Psoas muscle (tissue), 8 donors: ENCODE measurements around the gene CRTAP. TPM values are rescaled to one million over a fixed set of nuclear protein-coding genes. Genes with fewer than 3 reads are reported as not detected.

Experiments used
- ATAC-seq, 4 donors: fragments of 200-7000 bp; cut with Tn5 transposase; one replicate each; pipeline ENCODE4 v1.9.1; 2020; ENCODE audit warnings: moderate library complexity in 3 of 4, mild to moderate bottlenecking in 2 of 4
- DNase-seq, 2 donors: peaks; one replicate each; pipeline ENCODE4 v3.0.0-alpha.2; 2020
- H3K27ac ChIP-seq: fragments of 200-600 bp; one replicate; pipeline ENCODE4 v1.8.0; 2022
- H3K27me3 ChIP-seq, 3 donors: fragments of 200-600 bp in 1 of 3; one replicate each; pipeline versions ENCODE4 v1.6.1 to v1.8.0; 2013 to 2022; ENCODE audit warnings: low read length in 2 of 3, mild to moderate bottlenecking in 2 of 3, moderate library complexity in 1 of 3; ENCODE audit not compliant: insufficient read depth in 3 of 3
- H3K36me3 ChIP-seq, 2 donors: fragments of 200-600 bp in 1 of 2; one replicate each; pipeline versions ENCODE4 v1.6.1 to v1.8.0; 2013 to 2022; ENCODE audit warnings: low read depth in 1 of 2, mild to moderate bottlenecking in 1 of 2, moderate library complexity in 1 of 2; ENCODE audit not compliant: insufficient read depth in 1 of 2
- H3K4me1 ChIP-seq: fragments of 200-600 bp; one replicate; pipeline ENCODE4 v1.8.0; 2022
- H3K4me3 ChIP-seq: fragments of 200-600 bp; one replicate; pipeline ENCODE4 v1.8.0; 2022; ENCODE audit warnings: mild to moderate bottlenecking
- H3K9me3 ChIP-seq: fragments of 200-600 bp; one replicate; pipeline ENCODE4 v1.8.0; 2022
- WGBS, 3 donors: extraction: QIAGEN DNeasy Blood & Tissue Kit; methylation state at CpG; one replicate each; pipeline versions ENCODE4 v1.1.6 to v1.1.7; 2013; 5-methylcytosine and 5-hydroxymethylcytosine counted together
- intact Hi-C, 2 donors: fragments of 100-400 bp; cut with DNase I; formaldehyde crosslinking; loops; one replicate each; pipeline versions ENCODE4 v1.11.0 to v1.14.2; 2022
- polyA plus RNA-seq, 3 donors: library from polyadenylated mRNA; stranded (reverse); fragments of 200-250 nt; gene quantifications; one replicate each; pipeline ENCODE4 v1.2.3, GENCODE V29; 2013
- total RNA-seq, 4 donors: library from RNA; stranded (reverse); fragmentation: NEBNext Ultra II Directional in 2 of 4; extraction: Animal tissue kit (Norgen Biotek cat#: 25700) in 2 of 4; gene quantifications; one replicate each; pipeline versions ENCODE4 v1.2.1 to v1.2.4, GENCODE V29; 2021 to 2023
- TF ChIP-seq, protein P1 (sequence below): fragments of 200-600 bp; IDR thresholded peaks from one replicate; pipeline ENCODE4 v1.8.0; 2022; ENCODE audit warnings: antibody characterized with exemption
- donor health status: healthy with polysubstance abuse.
- donor health status: DM: no; HTN: no; CAD: no; lungs with moderate emphysema.
- donor health status: Bipolar disorder and iron deficiency.
- donor health status: healthy.
- donor health status: DM: yes; HTN: yes; CAD: no.
- donor health status: DM: no; HTN: no; CAD: no.
- donor health status: DM: no; HTN: no; CAD: no.
- donor health status: DM: yes; HTN: yes; CAD: no.

Gene CRTAP
- total and polyA plus RNA-seq, 7 donors: 24.9 to 80.8 (median 56.3) TPM

DNA sequence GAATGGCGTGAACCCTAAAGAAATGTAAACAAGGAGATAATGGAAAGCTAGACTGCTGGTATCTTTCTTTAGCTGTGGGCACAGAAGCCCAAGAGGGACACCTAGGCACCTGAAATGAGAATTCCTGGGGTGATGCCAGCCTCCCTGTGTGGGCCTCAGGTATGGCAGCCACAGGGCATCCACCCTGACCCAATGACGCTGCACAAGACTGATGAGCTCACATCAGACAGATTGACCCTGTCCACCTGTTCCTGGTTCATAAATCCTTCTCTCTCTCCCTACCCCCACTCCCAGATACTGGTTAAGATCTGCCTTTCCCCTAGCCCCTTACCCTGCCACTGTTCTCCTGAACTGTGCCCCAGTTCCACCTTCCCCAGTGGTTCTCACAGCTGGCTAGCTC, 18.4 kb upstream of the CRTAP start:
- DNase-seq (no peak), ATAC-seq (no peak)
- TF ChIP-seq, protein P1, sequence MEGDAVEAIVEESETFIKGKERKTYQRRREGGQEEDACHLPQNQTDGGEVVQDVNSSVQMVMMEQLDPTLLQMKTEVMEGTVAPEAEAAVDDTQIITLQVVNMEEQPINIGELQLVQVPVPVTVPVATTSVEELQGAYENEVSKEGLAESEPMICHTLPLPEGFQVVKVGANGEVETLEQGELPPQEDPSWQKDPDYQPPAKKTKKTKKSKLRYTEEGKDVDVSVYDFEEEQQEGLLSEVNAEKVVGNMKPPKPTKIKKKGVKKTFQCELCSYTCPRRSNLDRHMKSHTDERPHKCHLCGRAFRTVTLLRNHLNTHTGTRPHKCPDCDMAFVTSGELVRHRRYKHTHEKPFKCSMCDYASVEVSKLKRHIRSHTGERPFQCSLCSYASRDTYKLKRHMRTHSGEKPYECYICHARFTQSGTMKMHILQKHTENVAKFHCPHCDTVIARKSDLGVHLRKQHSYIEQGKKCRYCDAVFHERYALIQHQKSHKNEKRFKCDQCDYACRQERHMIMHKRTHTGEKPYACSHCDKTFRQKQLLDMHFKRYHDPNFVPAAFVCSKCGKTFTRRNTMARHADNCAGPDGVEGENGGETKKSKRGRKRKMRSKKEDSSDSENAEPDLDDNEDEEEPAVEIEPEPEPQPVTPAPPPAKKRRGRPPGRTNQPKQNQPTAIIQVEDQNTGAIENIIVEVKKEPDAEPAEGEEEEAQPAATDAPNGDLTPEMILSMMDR: no peak
- Histone ChIP-seq H3K4me3 (peak overlapping the region; percentile 99), H3K9me3 (no peaks in the 10 kb centered on the region), H3K36me3 (peaks cover 0 to 3% of the 10 kb centered on the region in 2 donors), H3K27me3 (no peaks in the 10 kb centered on the region), H3K4me1 (peaks cover 13% of the 10 kb centered on the region), H3K27ac (peak overlapping the region; percentile 97)
- 67 to 82% (median 75%) methylated on average over 2 of the region's 2 CpGs for WGBS, 3 donors
- intact Hi-C loops: no loop called here

DNA sequence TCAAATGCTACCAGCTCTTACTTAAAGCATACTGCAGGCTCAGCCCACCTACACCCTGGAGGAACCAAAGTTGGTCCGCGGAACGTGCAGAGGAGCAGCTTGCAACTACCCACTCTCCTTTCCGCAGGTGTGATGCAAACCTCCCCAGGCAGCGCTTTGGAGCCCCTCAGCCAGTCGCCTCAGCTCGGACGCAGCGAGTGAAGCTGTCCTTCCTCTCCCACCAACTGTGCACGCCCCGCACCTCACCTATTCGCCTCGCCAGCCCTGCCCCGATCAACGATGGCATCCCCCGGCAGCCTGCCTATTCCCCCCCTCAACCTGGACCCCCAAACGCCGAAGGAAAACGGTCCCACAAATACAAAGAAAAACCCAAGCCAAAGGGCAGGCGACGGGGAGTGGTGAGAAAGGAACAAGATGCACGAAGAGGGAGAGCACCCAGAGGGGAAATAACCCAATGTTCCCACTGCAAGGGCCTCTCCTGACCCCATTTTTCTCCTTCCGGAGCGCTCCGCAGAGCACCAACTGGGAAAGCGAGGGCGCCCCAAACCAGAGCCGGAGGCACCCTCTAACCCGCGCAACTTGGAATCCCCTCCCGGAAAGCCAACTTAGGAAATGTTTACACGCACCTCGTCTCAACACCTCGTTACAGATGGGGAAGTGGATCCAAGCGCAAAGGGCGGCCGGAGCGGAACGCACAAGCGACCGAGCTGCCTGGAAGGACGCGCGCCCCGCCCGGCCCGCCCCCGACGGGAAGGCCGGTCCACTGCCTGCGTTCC, 17.5 kb upstream of the CRTAP start:
- ATAC-seq (peak; percentile 52 to 71 (median 55)), DNase-seq (peak; percentile 63 to 73)
- TF ChIP-seq, protein P1: no peak
- Histone ChIP-seq H3K4me3 (peak overlapping the region; percentile 99), H3K27me3 (no peaks in the 10 kb centered on the region), H3K27ac (peak overlapping the region; percentile 97), H3K36me3 (peaks cover 0 to 3% of the 10 kb centered on the region in 2 donors), H3K9me3 (no peaks in the 10 kb centered on the region), H3K4me1 (peaks cover 13% of the 10 kb centered on the region)
- intact Hi-C loops: no loop called here
- WGBS, 3 donors: 1 to 2% (median 1%) methylated on average over 42 to 51 of the region's 51 CpGs

DNA sequence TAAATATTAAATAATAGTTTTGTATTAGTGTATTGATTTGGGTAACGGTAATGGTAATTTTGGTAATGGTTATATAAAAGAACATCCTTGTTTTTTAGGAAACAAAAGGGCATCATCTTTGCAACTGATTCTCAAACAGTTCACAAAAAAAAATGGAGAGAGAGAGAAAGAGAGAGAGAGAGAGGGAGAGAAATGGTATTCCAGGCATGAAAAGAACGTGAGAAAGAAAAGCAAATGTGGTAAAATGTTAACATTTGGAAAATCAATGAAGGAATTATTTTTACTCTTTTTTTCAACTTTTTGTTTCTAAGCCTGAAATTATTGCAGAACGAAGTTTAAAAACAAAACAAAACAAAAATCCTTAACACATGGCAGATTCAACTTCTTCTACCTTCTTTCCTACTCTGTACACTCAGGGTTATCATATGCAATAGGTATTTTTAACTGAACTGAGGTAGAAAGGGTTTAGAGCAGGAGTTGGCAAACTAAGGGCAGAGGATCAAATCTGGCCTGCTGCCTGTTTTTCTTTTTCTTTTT, 14.6 kb upstream of the CRTAP start:
- Histone ChIP-seq H3K4me1 (no peaks in the 10 kb centered on the region), H3K36me3 (no peaks in the 10 kb centered on the region), H3K27ac (no peak overlapping the region), H3K27me3 (no peaks in the 10 kb centered on the region), H3K4me3 (no peak overlapping the region), H3K9me3 (no peaks in the 10 kb centered on the region)
- DNase-seq (no peak), ATAC-seq (no peak)
- 75 to 91% (median 87%) methylated on average over 3 of the region's 3 CpGs for WGBS, 3 donors
- intact Hi-C loops: no loop called here
- TF ChIP-seq, protein P1: no peak

DNA sequence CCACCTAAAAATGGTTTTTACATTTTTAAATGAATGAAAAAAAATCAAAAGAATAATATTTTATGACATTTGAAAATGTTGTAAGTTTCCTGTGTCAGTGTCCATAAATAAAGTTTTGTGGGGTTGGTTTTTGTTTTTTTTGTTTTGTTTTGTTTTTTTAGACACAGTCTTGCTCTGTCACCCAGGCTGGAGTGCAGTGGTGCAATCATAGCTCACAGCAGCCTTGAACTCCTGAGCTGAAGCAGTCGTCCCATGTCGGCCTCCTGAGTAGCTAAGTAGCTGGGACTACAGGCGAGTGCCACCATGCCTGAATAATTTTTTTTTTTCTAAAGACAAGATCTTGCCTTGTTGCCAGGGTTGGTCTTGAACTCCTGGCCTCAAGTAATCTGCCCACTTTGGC, 14.1 kb upstream of the CRTAP start:
- intact Hi-C loops: no loop called here
- Histone ChIP-seq H3K4me1 (no peaks in the 10 kb centered on the region), H3K27me3 (no peaks in the 10 kb centered on the region), H3K36me3 (no peaks in the 10 kb centered on the region), H3K9me3 (no peaks in the 10 kb centered on the region), H3K27ac (no peak overlapping the region), H3K4me3 (no peak overlapping the region)
- ATAC-seq (no peak), DNase-seq (no peak)
- TF ChIP-seq, protein P1: no peak
- 83 to 92% (median 90%) methylated on average over 3 of the region's 3 CpGs for WGBS, 3 donors
